Fibroblast of mammary gland (primary cell): ENCODE results near the gene SLC22A1.
"Not testable (repeated sequence)": the region's sequence is repeated elsewhere in the genome, so short reads cannot be mapped to it uniquely, and the experiment has no call there.

Source experiments
- DNase-seq: peaks from one replicate; pipeline ENCODE4 v3.0.0-alpha.2; 2010; ENCODE audit warnings: low read depth
- H3K4me3 ChIP-seq: 2 replicates; pipeline ENCODE4 v1.5.1; 2011; ENCODE audit warnings: low read depth, mild to moderate bottlenecking, low read length, moderate library complexity; ENCODE audit not compliant: control insufficient read depth
- TF ChIP-seq, protein P1 (sequence below): conservative IDR thresholded peaks from 2 replicates; pipeline ENCODE4 v1.5.1; 2011; ENCODE audit warnings: low read depth, low read length, inconsistent platforms; ENCODE audit not compliant: control insufficient read depth, insufficient read depth

SLC22A1 gene

DNA sequence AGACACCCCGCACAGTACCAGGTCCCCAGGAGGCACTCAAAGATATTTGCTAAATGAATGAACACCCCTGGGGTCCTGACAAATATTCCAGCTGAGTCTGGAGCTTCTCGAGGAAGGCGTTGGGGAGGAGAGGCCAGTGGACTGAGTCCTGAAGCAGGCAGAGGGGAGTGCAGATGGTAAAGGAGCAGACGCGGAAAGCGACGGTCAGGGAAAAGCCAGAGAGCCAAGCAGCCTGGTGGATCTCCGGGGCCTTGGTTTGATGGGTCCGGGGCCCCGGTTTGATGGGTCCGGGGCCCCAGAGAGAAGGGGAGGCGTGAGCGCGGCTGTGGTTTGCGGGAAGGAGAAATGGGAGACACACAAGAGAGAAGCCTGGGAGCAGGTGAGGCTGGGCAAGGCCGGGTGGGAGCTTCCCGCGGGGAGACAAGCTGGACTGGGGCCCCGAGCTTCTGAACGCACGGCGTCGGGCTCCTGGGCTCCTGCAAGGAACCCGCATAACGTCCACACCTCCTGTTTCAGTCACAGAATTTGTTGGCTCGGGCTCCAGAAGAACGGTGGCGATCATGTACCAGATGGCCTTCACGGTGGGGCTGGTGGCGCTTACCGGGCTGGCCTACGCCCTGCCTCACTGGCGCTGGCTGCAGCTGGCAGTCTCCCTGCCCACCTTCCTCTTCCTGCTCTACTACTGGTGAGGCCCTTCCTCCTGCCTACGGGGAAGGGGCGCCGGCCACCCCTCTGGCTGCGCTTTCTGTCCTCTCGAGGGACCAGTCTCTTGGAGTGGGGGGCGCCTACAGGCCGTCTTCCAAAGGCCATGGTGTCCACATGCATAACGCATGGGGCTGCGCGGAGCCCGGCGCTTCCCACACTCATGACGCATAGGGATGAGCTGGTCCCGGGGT lies 12.1 kb downstream of the SLC22A1 start:
- no peak for DNase-seq
- no peak overlapping the region for H3K4me3 ChIP-seq
- TF ChIP-seq, protein P1, sequence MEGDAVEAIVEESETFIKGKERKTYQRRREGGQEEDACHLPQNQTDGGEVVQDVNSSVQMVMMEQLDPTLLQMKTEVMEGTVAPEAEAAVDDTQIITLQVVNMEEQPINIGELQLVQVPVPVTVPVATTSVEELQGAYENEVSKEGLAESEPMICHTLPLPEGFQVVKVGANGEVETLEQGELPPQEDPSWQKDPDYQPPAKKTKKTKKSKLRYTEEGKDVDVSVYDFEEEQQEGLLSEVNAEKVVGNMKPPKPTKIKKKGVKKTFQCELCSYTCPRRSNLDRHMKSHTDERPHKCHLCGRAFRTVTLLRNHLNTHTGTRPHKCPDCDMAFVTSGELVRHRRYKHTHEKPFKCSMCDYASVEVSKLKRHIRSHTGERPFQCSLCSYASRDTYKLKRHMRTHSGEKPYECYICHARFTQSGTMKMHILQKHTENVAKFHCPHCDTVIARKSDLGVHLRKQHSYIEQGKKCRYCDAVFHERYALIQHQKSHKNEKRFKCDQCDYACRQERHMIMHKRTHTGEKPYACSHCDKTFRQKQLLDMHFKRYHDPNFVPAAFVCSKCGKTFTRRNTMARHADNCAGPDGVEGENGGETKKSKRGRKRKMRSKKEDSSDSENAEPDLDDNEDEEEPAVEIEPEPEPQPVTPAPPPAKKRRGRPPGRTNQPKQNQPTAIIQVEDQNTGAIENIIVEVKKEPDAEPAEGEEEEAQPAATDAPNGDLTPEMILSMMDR, result no peak

DNA sequence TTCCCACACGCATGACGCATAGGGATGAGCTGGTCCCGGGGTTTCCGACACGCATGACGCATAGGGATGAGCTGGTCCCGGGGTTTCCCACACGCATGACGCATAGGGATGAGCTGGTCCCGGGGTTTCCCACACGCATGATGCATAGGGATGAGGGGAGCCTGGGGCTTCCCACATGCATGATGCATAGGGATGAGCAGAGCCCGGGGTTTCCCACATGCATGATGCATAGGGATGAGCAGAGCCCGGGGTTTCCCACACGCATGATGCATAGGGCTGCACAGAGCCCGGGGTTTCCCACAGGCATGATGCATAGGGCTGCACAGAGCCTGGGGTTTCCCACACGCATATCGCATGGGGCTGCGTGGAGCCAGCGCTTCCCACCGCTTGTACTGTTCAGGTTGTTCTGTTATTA lies 12.7 kb downstream of the SLC22A1 start:
- not testable (repeated sequence) for DNase-seq

DNA sequence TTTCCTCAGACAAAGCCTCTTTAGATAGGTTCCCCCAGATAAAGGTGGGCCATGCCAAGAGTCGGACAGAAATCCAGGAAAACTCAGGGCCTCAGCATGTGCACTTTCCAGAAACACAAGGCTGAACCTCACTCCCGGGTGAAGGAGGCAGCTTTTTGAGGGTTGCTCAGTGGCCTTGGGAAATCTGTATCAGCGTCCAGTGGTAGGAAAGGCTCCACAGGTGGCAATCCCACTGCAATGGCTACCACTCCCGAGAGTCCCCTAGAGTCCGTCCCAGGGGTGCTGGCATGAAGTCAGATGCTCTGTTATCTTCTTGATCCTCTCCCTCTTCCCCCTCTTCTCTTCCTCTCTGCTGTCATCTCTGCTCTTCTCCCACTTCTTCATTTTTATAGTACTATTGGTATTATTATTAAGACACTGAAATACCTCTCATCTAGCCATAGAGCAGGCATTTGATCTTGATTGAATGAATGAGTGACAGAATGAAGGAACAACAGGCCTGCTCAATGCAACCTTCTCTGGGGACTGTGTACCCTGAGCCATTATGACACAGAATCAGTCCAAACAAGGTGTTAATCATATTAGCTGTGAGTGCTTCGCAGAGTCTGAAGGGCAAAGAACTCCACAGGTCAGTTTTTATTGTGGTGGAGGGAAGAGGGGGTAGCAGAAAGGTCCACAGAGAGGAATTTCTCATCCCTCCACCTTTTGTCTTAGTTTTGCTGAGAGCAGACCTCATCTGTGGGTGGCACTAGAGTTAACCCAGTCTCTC lies 13.3 kb downstream of the SLC22A1 start:
- TF ChIP-seq, protein P1, result no peak
- DNase-seq, result no peak
- no peak overlapping the region for H3K4me3 ChIP-seq

More for the DNA sequence above, 12.7 kb downstream of the SLC22A1 start:
- not testable (repeated sequence) for H3K4me3 ChIP-seq

DNA sequence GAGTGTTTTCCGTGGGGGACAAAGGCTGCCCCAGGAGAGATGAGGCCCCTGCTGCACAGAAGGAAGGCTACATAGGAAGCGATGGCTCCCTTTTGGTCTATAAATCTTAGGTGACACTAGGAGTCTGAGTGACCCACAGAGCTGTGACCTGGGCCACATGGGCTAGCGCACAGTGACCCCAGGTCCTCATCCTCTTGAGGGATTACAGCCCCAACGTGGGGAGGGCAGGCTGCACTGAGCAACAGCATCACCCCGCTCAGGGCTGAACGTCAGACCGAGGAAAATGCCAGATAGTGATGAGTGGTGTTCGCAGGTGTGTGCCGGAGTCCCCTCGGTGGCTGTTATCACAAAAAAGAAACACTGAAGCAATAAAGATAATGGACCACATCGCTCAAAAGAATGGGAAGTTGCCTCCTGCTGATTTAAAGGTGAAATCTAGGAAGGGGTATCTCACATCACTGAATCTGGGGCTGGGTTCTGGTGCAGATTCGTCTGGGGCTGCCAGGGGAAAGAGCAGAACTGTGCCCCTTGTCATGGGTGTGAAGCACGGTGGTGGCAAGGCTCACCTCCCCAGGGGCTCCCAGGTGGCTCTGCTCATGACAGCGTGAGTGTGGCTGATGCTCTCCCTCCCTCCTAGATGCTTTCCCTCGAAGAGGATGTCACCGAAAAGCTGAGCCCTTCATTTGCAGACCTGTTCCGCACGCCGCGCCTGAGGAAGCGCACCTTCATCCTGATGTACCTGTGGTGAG lies 14.5 kb downstream of the SLC22A1 start:
- TF ChIP-seq, protein P1, result no peak
- H3K4me3 ChIP-seq, result no peak overlapping the region
- DNase-seq, result no peak

DNA sequence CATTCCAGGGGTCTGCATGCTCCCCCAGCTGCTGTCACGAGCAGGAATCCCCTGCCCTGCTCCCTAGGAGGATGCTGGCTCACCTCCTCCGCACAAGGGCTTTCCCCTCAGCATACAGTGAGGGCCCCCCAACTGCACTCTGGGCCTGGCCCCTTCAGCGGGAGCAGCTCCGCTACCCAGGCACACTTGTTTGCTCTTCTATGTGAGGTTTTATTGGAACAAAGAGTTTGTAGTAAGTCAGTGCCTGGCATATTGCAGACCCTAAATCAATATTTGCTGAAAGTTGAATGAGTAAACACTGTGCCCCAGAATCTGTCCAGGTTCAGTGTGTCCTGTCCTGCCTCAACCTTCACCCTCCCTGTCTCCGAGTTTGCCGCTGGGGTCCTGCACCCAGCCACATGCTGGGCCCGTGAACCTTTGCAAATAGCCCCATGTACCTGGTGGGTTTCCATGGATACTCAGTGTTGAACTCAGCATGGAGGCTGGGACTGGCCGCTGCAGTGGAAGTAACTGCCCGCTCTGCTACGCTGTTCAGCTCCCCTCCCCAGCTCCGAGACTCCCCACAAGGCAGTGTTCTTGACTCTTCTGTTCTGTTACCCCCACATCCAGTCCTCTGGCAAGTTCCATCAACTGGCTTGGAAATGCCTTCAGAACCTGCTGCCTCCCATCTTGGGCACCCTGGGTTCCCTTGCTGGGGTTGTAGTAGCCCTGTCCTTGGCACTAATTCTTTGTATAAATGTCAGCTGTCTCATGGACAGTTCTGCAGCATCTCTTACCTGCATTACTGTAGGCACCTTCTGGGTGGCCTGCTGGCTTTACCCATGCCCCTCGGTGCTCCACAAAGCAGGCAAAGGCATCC lies 15.7 kb downstream of the SLC22A1 start:
- no peak for DNase-seq
- H3K4me3 ChIP-seq, result no peak overlapping the region
- TF ChIP-seq, protein P1, result no peak

DNA sequence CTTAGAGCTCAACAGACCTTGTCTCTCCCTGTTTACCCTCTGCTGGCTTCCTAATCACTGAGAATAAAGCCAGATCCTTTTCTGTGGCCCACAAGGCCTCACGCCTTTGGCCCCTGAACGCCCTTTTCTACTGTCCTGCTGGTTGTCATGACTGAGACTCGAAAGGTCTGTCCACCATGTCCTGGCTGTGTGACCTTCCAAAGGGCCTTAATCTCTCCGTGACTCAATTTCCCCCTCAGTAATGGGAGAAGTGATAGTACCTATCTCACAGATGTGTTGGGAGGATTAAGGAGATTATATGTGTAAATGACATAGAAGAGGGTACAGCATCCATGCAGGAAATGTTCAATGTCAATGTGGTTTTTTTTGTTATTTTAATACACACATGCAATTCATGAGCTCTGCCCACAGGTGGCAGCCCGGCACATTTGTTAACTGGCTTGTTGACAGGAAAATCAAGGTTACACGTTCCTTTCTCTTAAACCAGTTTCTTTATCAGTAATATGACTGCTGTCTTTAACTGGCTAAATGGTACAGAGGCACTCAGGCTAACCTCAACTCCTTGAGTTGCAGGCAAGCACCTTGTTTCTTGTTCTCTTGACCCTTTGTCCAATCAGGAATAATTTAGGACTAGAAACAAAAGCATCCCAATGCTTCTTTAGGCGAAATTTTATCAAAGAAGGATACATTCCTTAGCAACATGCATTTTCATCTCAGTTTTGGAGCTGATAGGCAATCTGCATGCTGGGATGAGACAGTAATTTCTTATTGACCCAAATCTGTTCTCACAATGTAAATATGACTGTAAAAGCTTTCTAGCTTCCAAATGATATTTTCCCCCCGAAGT lies 16.6 kb downstream of the SLC22A1 start:
- no peak overlapping the region for H3K4me3 ChIP-seq
- DNase-seq, result peak; percentile 72
- TF ChIP-seq, protein P1, result peak; percentile 77
